K562 (cell line): ENCODE results near the gene E2F3. TPM values are rescaled to one million over a fixed set of nuclear protein-coding genes. Genes with fewer than 3 reads are reported as not detected.
A peak's percentile ranks its signal among the peaks of the same experiment; 100 is the strongest.

Source experiments
- CHAMP1 ChIP-seq: fragments of 450-650 bp; IDR thresholded peaks from 2 replicates; pipeline ENCODE4 v1.6.1; 2016; ENCODE audit warnings: mild to moderate bottlenecking
- ELF1 ChIP-seq: fragments of 200-800 bp; sonication (Bioruptor generic); IDR thresholded peaks from 2 replicates; pipeline ENCODE4 v1.6.1; 2016; ENCODE audit warnings: missing genetic modification characterization, missing compliant biosample characterization
- ETS2 ChIP-seq: IDR thresholded peaks from 2 replicates; pipeline ENCODE4 v1.6.1; 2016; ENCODE audit warnings: borderline replicate concordance, missing genetic modification characterization, mild to moderate bottlenecking, moderate library complexity, missing compliant biosample characterization; ENCODE audit not compliant: poor library complexity, severe bottlenecking
- GABPA ChIP-seq: fragments of 200-800 bp; sonication (Bioruptor generic); conservative IDR thresholded peaks from 2 replicates; pipeline ENCODE4 v1.6.1; 2016; ENCODE audit warnings: low read depth, missing genetic modification characterization, missing compliant biosample characterization
- HNRNPLL ChIP-seq: fragments of 200-400 bp; formaldehyde crosslinking; IDR thresholded peaks from 2 replicates; pipeline ENCODE4 v1.6.1; 2017; ENCODE audit warnings: low read length, low read depth, mild to moderate bottlenecking; ENCODE audit not compliant: poor library complexity, severe bottlenecking
- PML ChIP-seq: IDR thresholded peaks from 2 replicates; pipeline ENCODE4 v1.6.1; 2012; ENCODE audit warnings: low read length, inconsistent platforms
- ZBTB17 ChIP-seq: fragments of 450-650 bp; formaldehyde crosslinking; IDR thresholded peaks from 2 replicates; pipeline ENCODE4 v1.4.0; 2020; ENCODE audit warnings: mild to moderate bottlenecking
- ZFX ChIP-seq: sonication (generic); formaldehyde crosslinking; IDR thresholded peaks from 2 replicates; pipeline ENCODE4 v1.8.0; 2022; ENCODE audit warnings: mild to moderate bottlenecking, missing genetic modification reagents, moderate library complexity
- ZKSCAN8 ChIP-seq: fragments of 200-800 bp; sonication (Bioruptor generic); IDR thresholded peaks from 2 replicates; pipeline ENCODE4 v1.6.1; 2016; ENCODE audit warnings: missing genetic modification characterization, missing compliant biosample characterization
- ZNF41 ChIP-seq: fragments of 250-450 bp; sonication (Bioruptor Pico); conservative IDR thresholded peaks from 2 replicates; pipeline ENCODE4 v1.4.0; 2020; ENCODE audit warnings: mild to moderate bottlenecking
- ZNF561 ChIP-seq: fragments of 450-650 bp; formaldehyde crosslinking; conservative IDR thresholded peaks from 2 replicates; pipeline ENCODE4 v1.4.0; 2020; ENCODE audit warnings: mild to moderate bottlenecking, moderate library complexity
- polyA plus RNA-seq, 8 experiments: library from polyadenylated mRNA; depleted of rRNA in 4 of 8; stranded (reverse) in 5 of 8; unstranded in 3 of 8; fragments of >200 nt; fragmentation: Nextera tagmentation in 2 of 8; fragmentation: Illumina TruSeq in 1 of 8; extraction: Ambion mirVana in 2 of 8; extraction: Trizol in 1 of 8; gene quantifications; 2 replicates each; pipeline versions ENCODE4 v1.2.1 to v1.2.3, GENCODE V29; 2011 to 2014; ENCODE audit warnings: inconsistent platforms in 1 of 8, missing spikeins in 1 of 8
- total RNA-seq, 7 experiments: library from RNA; depleted of rRNA in 6 of 7; stranded (reverse); fragments of >200 nt in 6 of 7; fragmentation: Illumina TruSeq in 2 of 7; extraction: Trizol in 2 of 7; gene quantifications; 2 replicates each; pipeline versions ENCODE4 v1.2.1 to v1.2.3, GENCODE V29; 2011 to 2021; ENCODE audit warnings: low replicate concordance in 1 of 7
- TF ChIP-seq, protein P1 (sequence below): sonication (generic); formaldehyde crosslinking; IDR thresholded peaks from 2 replicates; pipeline ENCODE4 v1.8.1; 2023; ENCODE audit warnings: mild to moderate bottlenecking, missing genetic modification reagents
- TF ChIP-seq, protein P2 (sequence below), 2 experiments: fragments of 450-650 bp in 1 of 2; IDR thresholded peaks; 2 replicates each; pipeline ENCODE4 v1.6.1; 2011 to 2017; ENCODE audit warnings: low read depth in 2 of 2, antibody characterized with exemption in 1 of 2, borderline replicate concordance in 1 of 2, low read length in 1 of 2, mild to moderate bottlenecking in 1 of 2, mixed read lengths in 1 of 2; ENCODE audit not compliant: control insufficient read depth in 1 of 2
- TF ChIP-seq, protein P3 (sequence below): fragments of 450-650 bp; IDR thresholded peaks from 2 replicates; pipeline ENCODE4 v1.6.1; 2017; ENCODE audit warnings: antibody characterized with exemption

E2F3 gene
- total and polyA plus RNA-seq, 9 of the 15 experiments (the other 6 are each of a cell fraction or from before 2014, with no cell fraction given): 11.1 to 44.7 (median 27.2) TPM

DNA sequence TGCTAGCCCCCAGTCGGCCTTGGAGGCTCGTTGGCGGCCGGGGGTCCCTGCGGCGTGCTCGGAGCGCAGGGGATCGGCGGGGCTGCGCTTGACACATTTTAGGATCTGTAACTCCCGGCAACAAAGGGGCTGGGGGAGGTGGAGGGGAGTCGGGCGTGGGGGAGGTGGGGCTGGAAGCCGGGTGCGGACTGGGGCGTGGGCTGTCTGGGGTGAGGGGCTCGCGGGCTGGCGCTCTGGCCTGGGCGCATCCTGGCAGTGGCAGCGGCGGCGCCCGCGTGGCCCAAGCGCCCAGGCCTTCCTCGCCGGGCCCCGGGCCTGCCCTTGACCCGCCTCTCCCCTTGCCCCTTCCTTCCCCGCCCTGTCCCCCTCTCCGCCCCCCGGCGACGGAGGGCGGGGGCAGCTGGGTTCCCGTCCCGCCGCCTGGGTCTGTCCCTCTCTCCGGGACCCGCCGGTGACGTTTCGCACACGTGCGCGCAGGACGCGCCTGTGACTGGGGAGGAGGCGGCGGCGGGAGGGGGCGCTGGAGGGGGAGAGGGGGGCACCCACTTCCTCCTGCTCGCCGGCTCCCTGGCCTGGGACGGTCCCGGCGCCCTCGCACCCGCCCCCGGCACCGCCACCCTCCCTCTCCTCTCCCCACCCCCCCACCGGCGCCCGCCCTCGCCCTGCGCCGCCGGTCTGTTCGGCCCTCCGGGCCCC is 1.5 kb downstream of the E2F3 start (continued):
- no peak for TF ChIP-seq ZNF561 (CRISPR knock-in tag)
- peak; percentile 58 for TF ChIP-seq ELF1 (tag)
- TF ChIP-seq ZKSCAN8 (CRISPR knock-in tag): no peak
- peak; percentile 80 for TF ChIP-seq GABPA (tag)
- TF ChIP-seq ETS2 (tag): no peak
- TF ChIP-seq ZNF41 (CRISPR knock-in tag): no peak
- TF ChIP-seq ZBTB17 (CRISPR knock-in tag): no peak
- TF ChIP-seq, protein P1, sequence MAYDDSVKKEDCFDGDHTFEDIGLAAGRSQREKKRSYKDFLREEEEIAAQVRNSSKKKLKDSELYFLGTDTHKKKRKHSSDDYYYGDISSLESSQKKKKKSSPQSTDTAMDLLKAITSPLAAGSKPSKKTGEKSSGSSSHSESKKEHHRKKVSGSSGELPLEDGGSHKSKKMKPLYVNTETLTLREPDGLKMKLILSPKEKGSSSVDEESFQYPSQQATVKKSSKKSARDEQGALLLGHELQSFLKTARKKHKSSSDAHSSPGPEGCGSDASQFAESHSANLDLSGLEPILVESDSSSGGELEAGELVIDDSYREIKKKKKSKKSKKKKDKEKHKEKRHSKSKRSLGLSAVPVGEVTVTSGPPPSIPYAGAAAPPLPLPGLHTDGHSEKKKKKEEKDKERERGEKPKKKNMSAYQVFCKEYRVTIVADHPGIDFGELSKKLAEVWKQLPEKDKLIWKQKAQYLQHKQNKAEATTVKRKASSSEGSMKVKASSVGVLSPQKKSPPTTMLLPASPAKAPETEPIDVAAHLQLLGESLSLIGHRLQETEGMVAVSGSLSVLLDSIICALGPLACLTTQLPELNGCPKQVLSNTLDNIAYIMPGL: 0 out of 2 replicates have a peak, but pooled peaks have one; percentile 43
- no peak for TF ChIP-seq CHAMP1
- 0 out of 2 replicates have a peak, but pooled peaks have one; percentile 0 for TF ChIP-seq PML
- TF ChIP-seq ZFX: peak; percentile 93
- TF ChIP-seq, protein P2, sequence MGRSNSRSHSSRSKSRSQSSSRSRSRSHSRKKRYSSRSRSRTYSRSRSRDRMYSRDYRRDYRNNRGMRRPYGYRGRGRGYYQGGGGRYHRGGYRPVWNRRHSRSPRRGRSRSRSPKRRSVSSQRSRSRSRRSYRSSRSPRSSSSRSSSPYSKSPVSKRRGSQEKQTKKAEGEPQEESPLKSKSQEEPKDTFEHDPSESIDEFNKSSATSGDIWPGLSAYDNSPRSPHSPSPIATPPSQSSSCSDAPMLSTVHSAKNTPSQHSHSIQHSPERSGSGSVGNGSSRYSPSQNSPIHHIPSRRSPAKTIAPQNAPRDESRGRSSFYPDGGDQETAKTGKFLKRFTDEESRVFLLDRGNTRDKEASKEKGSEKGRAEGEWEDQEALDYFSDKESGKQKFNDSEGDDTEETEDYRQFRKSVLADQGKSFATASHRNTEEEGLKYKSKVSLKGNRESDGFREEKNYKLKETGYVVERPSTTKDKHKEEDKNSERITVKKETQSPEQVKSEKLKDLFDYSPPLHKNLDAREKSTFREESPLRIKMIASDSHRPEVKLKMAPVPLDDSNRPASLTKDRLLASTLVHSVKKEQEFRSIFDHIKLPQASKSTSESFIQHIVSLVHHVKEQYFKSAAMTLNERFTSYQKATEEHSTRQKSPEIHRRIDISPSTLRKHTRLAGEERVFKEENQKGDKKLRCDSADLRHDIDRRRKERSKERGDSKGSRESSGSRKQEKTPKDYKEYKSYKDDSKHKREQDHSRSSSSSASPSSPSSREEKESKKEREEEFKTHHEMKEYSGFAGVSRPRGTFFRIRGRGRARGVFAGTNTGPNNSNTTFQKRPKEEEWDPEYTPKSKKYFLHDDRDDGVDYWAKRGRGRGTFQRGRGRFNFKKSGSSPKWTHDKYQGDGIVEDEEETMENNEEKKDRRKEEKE (IDR thresholded peaks at IDR 0.05; ENCODE audit: borderline replicate concordance in 1 of 2, control insufficient read depth in 1 of 2, low read depth in 2 of 2, low read length in 1 of 2): no peak
- peak; percentile 6 for TF ChIP-seq HNRNPLL
- TF ChIP-seq, protein P3, sequence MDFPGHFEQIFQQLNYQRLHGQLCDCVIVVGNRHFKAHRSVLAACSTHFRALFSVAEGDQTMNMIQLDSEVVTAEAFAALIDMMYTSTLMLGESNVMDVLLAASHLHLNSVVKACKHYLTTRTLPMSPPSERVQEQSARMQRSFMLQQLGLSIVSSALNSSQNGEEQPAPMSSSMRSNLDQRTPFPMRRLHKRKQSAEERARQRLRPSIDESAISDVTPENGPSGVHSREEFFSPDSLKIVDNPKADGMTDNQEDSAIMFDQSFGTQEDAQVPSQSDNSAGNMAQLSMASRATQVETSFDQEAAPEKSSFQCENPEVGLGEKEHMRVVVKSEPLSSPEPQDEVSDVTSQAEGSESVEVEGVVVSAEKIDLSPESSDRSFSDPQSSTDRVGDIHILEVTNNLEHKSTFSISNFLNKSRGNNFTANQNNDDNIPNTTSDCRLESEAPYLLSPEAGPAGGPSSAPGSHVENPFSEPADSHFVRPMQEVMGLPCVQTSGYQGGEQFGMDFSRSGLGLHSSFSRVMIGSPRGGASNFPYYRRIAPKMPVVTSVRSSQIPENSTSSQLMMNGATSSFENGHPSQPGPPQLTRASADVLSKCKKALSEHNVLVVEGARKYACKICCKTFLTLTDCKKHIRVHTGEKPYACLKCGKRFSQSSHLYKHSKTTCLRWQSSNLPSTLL: no peak
